B cell (primary cell): ENCODE measurements around the gene CASS4. TPM values are rescaled to one million over a fixed set of nuclear protein-coding genes. Genes with fewer than 3 reads are reported as not detected.

Source experiments
- ATAC-seq: fragments of 200-7000 bp; cut with Tn5 transposase; one replicate; pipeline ENCODE4 v1.10.0; 2021; ENCODE audit warnings: low read depth, mild to moderate bottlenecking, moderate number of reproducible peaks, moderate library complexity
- CTCF ChIA-PET: fragments of 350-600 bp; sonication (Branson Sonifier 250); formaldehyde crosslinking; loops from one replicate; lab custom pipeline; 2021; ENCODE audit warnings: antibody characterized with exemption, inconsistent platforms; lab: Charles Lee
- POLR2A ChIA-PET: fragments of 350-600 bp; sonication (Branson Sonifier 250); formaldehyde crosslinking; loops from one replicate; lab custom pipeline; 2021; ENCODE audit warnings: antibody characterized with exemption; lab: Charles Lee
- DNase-seq: peaks from one replicate; pipeline ENCODE4 v3.0.0; 2013
- H2AFZ ChIP-seq: 2 replicates; pipeline ENCODE4 v1.6.1; 2012; ENCODE audit warnings: mild to moderate bottlenecking, low read depth, low read length; ENCODE audit not compliant: insufficient read depth, poor library complexity, severe bottlenecking
- H3K27ac ChIP-seq, 2 donors: 1 replicate in 1 of 2; 2 replicates in 1 of 2; pipeline ENCODE4 v1.5.1; 2012 to 2013; ENCODE audit warnings: low read length in 2 of 2, mild to moderate bottlenecking in 2 of 2, moderate library complexity in 1 of 2
- H3K27me3 ChIP-seq, 4 experiments: fragments of 200-600 bp in 1 of 4; sonication (generic) in 1 of 4; replicated peaks in 1 of 4; 1 replicate in 2 of 4; 2 replicates in 2 of 4; pipeline versions ENCODE4 v1.6.1 to v1.7.0; 2013 to 2016; ENCODE audit warnings: low read length in 3 of 4, mild to moderate bottlenecking in 2 of 4, mixed read lengths in 1 of 4, moderate library complexity in 1 of 4; ENCODE audit not compliant: insufficient read depth in 4 of 4, control insufficient read depth in 3 of 4; ENCODE audit errors: control extremely low read depth in 1 of 4
- H3K36me3 ChIP-seq, 2 experiments: replicated peaks in 1 of 2; 1 replicate in 1 of 2; 2 replicates in 1 of 2; pipeline versions ENCODE4 v1.6.1 to v1.7.1; 2013; ENCODE audit warnings: low read length in 1 of 2; ENCODE audit not compliant: insufficient read depth in 2 of 2, control insufficient read depth in 1 of 2; ENCODE audit errors: control extremely low read depth in 1 of 2, extremely low read depth in 1 of 2
- H3K4me1 ChIP-seq, 2 donors: fragments of 200-600 bp in 1 of 2; sonication (generic) in 1 of 2; 1 replicate in 1 of 2; 2 replicates in 1 of 2; pipeline versions ENCODE4 v1.5.1 to v1.6.1; 2013 to 2017; ENCODE audit warnings: low read length in 2 of 2; ENCODE audit not compliant: control insufficient read depth in 2 of 2, insufficient read depth in 2 of 2
- H3K4me2 ChIP-seq: replicated peaks from 2 replicates; pipeline ENCODE3; 2012; ENCODE audit warnings: mild to moderate bottlenecking, low read depth, low read length; ENCODE audit not compliant: poor library complexity, severe bottlenecking
- H3K4me3 ChIP-seq, 5 experiments: fragments of 200-600 bp in 1 of 5; sonication (generic) in 1 of 5; 1 replicate in 3 of 5; 2 replicates in 2 of 5; pipeline versions ENCODE4 v1.5.1 to v1.7.0; 2011 to 2016; ENCODE audit warnings: low read length in 4 of 5, mild to moderate bottlenecking in 4 of 5, low read depth in 2 of 5, control low read depth in 1 of 5, moderate library complexity in 1 of 5; ENCODE audit not compliant: insufficient read depth in 1 of 5; ENCODE audit errors: control extremely low read depth in 1 of 5, extremely low read depth in 1 of 5
- H3K79me2 ChIP-seq: fragments of 200-600 bp; sonication (generic); one replicate; pipeline ENCODE4 v1.6.0; 2016; ENCODE audit warnings: low read length; ENCODE audit not compliant: control insufficient read depth, insufficient read depth
- H3K9ac ChIP-seq: fragments of 200-600 bp; sonication (generic); 2 replicates; pipeline ENCODE4 v1.6.1; 2017; ENCODE audit warnings: mild to moderate bottlenecking, low read length, moderate library complexity
- H3K9me3 ChIP-seq, 3 donors: one replicate each; pipeline versions ENCODE4 v1.6.1 to v1.7.1; 2013; ENCODE audit warnings: low read length in 2 of 3; ENCODE audit not compliant: control insufficient read depth in 2 of 3, insufficient read depth in 1 of 3; ENCODE audit errors: control extremely low read depth in 1 of 3
- H4K20me1 ChIP-seq: 2 replicates; pipeline ENCODE4 v1.6.0; 2012; ENCODE audit warnings: mild to moderate bottlenecking, low read length; ENCODE audit not compliant: insufficient read depth, control insufficient read depth, poor library complexity, severe bottlenecking
- H3K27ac Mint-ChIP-seq: one replicate; pipeline ENCODE4 v1.8.0; 2021; ENCODE audit warnings: mixed read lengths
- H3K27me3 Mint-ChIP-seq: one replicate; pipeline ENCODE4 v1.8.0; 2021; ENCODE audit warnings: mixed read lengths
- H3K4me1 Mint-ChIP-seq: one replicate; pipeline ENCODE4 v1.8.0; 2021; ENCODE audit warnings: mixed read lengths
- H3K4me3 Mint-ChIP-seq: one replicate; pipeline ENCODE4 v1.8.0; 2021; ENCODE audit warnings: mixed read lengths
- H3K9me3 Mint-ChIP-seq: one replicate; pipeline ENCODE4 v1.8.0; 2022; ENCODE audit warnings: mixed read lengths; ENCODE audit not compliant: insufficient read depth
- CTCF ChIP-seq: fragments of 200-600 bp; IDR thresholded peaks from one replicate; pipeline ENCODE4 v1.8.0; 2022; ENCODE audit warnings: antibody characterized with exemption, mild to moderate bottlenecking
- EZH2 ChIP-seq: IDR thresholded peaks from 2 replicates; pipeline ENCODE4 v1.6.1; 2012; ENCODE audit warnings: borderline replicate concordance, low read depth, mild to moderate bottlenecking, moderate library complexity, low read length; ENCODE audit not compliant: insufficient read depth, poor library complexity, severe bottlenecking
- WGBS: methylation state at CpG from one replicate; pipeline ENCODE4 v1.1.5; 2013; ENCODE audit warnings: missing lambda C conversion rate; ENCODE audit not compliant: insufficient coverage; 5-methylcytosine and 5-hydroxymethylcytosine counted together
- intact Hi-C: fragments of 100-400 bp; cut with micrococcal nuclease; formaldehyde crosslinking; loops from one replicate; pipeline ENCODE4 v1.10.0; 2022
- polyA plus RNA-seq: library from polyadenylated mRNA; depleted of rRNA; stranded (reverse); fragments of >200 nt; gene quantifications from 2 replicates; pipeline ENCODE4 v1.2.3, GENCODE V29; 2012
- total RNA-seq, 2 donors: library from RNA; stranded (reverse); fragments of 120-200 nt in 1 of 2; gene quantifications; 1 replicate in 1 of 2; 2 replicates in 1 of 2; pipeline versions ENCODE4 v1.2.3 to v1.2.4, GENCODE V29; 2013 to 2022

CASS4 gene
- total and polyA plus RNA-seq, 2 donors (not counting 1 experiment from before 2014, with no cell fraction given), result 0.42 to 0.45 TPM

GRCh38 chr20:56414842-56415765 lies 3.0 kb downstream of the CASS4 start:
- no peak for DNase-seq
- POLR2A ChIA-PET, result no interaction called here
- no peak for TF ChIP-seq CTCF
- no peak for TF ChIP-seq EZH2
- peaks cover 12 to 26% of the 10 kb centered on the region in 2 donors for H3K4me1 ChIP-seq
- WGBS, result 98% methylated on average over 5 of the region's 12 CpGs
- Mint-ChIP-seq H3K27me3 (no peaks in the 10 kb centered on the region), H3K9me3 (no peaks in the 10 kb centered on the region), H3K4me3 (no peak overlapping the region), H3K4me1 (peaks cover 22% of the 10 kb centered on the region), H3K27ac (no peak overlapping the region)
- H3K27ac ChIP-seq, result no peak overlapping the region
- H4K20me1 ChIP-seq, result no peaks in the 10 kb centered on the region
- H3K36me3 ChIP-seq, result no peaks in the 10 kb centered on the region
- H3K79me2 ChIP-seq, result no peaks in the 10 kb centered on the region
- no peak overlapping the region for H3K4me3 ChIP-seq
- no peak overlapping the region for H3K9ac ChIP-seq
- no peak overlapping the region for H3K4me2 ChIP-seq
- H2AFZ ChIP-seq, result no peak overlapping the region
- no peak for ATAC-seq
- no peaks in the 10 kb centered on the region for H3K27me3 ChIP-seq
- H3K9me3 ChIP-seq, result no peaks in the 10 kb centered on the region
- intact Hi-C loops, result no loop called here
- CTCF ChIA-PET, result no interaction called here

- DNase-seq, result no peak
- H3K9me3 Mint-ChIP-seq, result no peaks in the 10 kb centered on the region
- Histone ChIP-seq H3K27ac (no peak overlapping the region), H3K27me3 (peaks cover 0 to 3% (median 0%) of the 10 kb centered on the region in 4 experiments), H3K79me2 (no peaks in the 10 kb centered on the region), H3K4me3 (no peak overlapping the region), H3K4me2 (no peak overlapping the region), H4K20me1 (no peaks in the 10 kb centered on the region), H3K36me3 (no peaks in the 10 kb centered on the region), H3K9me3 (no peaks in the 10 kb centered on the region), H3K4me1 (peaks cover 2 to 10% of the 10 kb centered on the region in 2 donors), H3K9ac (no peak overlapping the region), H2AFZ (no peak overlapping the region)
- H3K4me3 Mint-ChIP-seq, result no peak overlapping the region
- H3K27ac Mint-ChIP-seq, result no peak overlapping the region
- POLR2A ChIA-PET, result no interaction called here
- no peaks in the 10 kb centered on the region for H3K27me3 Mint-ChIP-seq
- intact Hi-C loops, result no loop called here
- peaks cover 8% of the 10 kb centered on the region for H3K4me1 Mint-ChIP-seq
- CTCF ChIA-PET, result no interaction called here
- 87% methylated on average over 7 of the region's 7 CpGs for WGBS
- no peak for TF ChIP-seq EZH2
- no peak for TF ChIP-seq CTCF
- ATAC-seq, result no peak
These were observed 5.3 kb downstream of the CASS4 start for GRCh38 chr20:56417402-56417801.
